HepG2 (cell line): ENCODE measurements around the gene MAST1. TPM values are rescaled to one million over a fixed set of nuclear protein-coding genes. Genes with fewer than 3 reads are reported as not detected.
A peak's percentile ranks its signal among the peaks of the same experiment; 100 is the strongest.

Source experiments
- EEA1 ChIP-seq: sonication (generic); formaldehyde crosslinking; IDR thresholded peaks from 2 replicates; pipeline ENCODE4 v1.5.1; 2020; ENCODE audit warnings: mild to moderate bottlenecking, missing genetic modification reagents, borderline replicate concordance
- ETV6 ChIP-seq: sonication (generic); formaldehyde crosslinking; conservative IDR thresholded peaks from 2 replicates; pipeline ENCODE4 v1.4.0; 2020; ENCODE audit warnings: missing genetic modification reagents
- FOXJ3 ChIP-seq: sonication (generic); formaldehyde crosslinking; IDR thresholded peaks from 2 replicates; pipeline ENCODE4 v1.4.0; 2020; ENCODE audit warnings: missing genetic modification reagents, mild to moderate bottlenecking, borderline replicate concordance
- HNRNPL ChIP-seq: fragments of 200-400 bp; formaldehyde crosslinking; IDR thresholded peaks from 2 replicates; pipeline ENCODE4 v1.6.1; 2017; ENCODE audit warnings: mild to moderate bottlenecking, low read depth, low read length
- IRF2 ChIP-seq: IDR thresholded peaks from 2 replicates; pipeline ENCODE4 v1.6.1; 2018; ENCODE audit warnings: missing genetic modification reagents, missing compliant biosample characterization
- ISL2 ChIP-seq: sonication (generic); formaldehyde crosslinking; IDR thresholded peaks from 2 replicates; pipeline ENCODE4 v1.5.0; 2020; ENCODE audit warnings: missing genetic modification reagents
- KAT2B ChIP-seq: fragments of 150-350 bp; IDR thresholded peaks from 2 replicates; pipeline ENCODE4 v1.6.1; 2014; ENCODE audit warnings: low read depth, low read length, borderline replicate concordance
- MXI1 ChIP-seq: IDR thresholded peaks from 3 replicates; pipeline ENCODE4 v1.6.1; 2012; ENCODE audit warnings: low read depth, low read length, inconsistent platforms, borderline replicate concordance
- SOX6 ChIP-seq, 2 experiments: fragments of 450-650 bp in 1 of 2; sonication (generic) in 1 of 2; formaldehyde crosslinking in 1 of 2; IDR thresholded peaks; 2 replicates each; pipeline versions ENCODE4 v1.4.0 to v1.6.1; 2017 to 2020; ENCODE audit warnings: antibody characterized with exemption in 1 of 2, mild to moderate bottlenecking in 1 of 2, missing genetic modification reagents in 1 of 2
- TEAD3 ChIP-seq: optimal IDR thresholded peaks from 2 replicates; pipeline ENCODE3; 2016; ENCODE audit warnings: borderline replicate concordance
- ZBTB14 ChIP-seq: sonication (generic); formaldehyde crosslinking; IDR thresholded peaks from 2 replicates; pipeline ENCODE4 v1.4.0; 2020; ENCODE audit warnings: missing genetic modification reagents
- ZBTB38 ChIP-seq: sonication (generic); formaldehyde crosslinking; IDR thresholded peaks from 2 replicates; pipeline ENCODE4 v1.5.1; 2020; ENCODE audit warnings: mild to moderate bottlenecking, missing genetic modification reagents
- ZBTB43 ChIP-seq: sonication (generic); formaldehyde crosslinking; conservative IDR thresholded peaks from 2 replicates; pipeline ENCODE4 v1.4.0; 2020; ENCODE audit warnings: missing genetic modification reagents
- ZFAT ChIP-seq: sonication (generic); formaldehyde crosslinking; conservative IDR thresholded peaks from 2 replicates; pipeline ENCODE4 v1.8.1; 2023; ENCODE audit warnings: missing genetic modification reagents, inconsistent platforms
- ZHX2 ChIP-seq, 2 experiments: sonication (generic) in 1 of 2; formaldehyde crosslinking in 1 of 2; IDR thresholded peaks; 2 replicates each; pipeline versions ENCODE4 v1.6.1 to v1.9.0; 2014 to 2022; ENCODE audit warnings: antibody characterized with exemption in 1 of 2, borderline replicate concordance in 1 of 2, inconsistent platforms in 1 of 2, low read depth in 1 of 2, missing genetic modification reagents in 1 of 2
- ZNF343 ChIP-seq: sonication (generic); formaldehyde crosslinking; IDR thresholded peaks from 2 replicates; pipeline ENCODE4 v1.4.0; 2020; ENCODE audit warnings: mild to moderate bottlenecking, missing genetic modification reagents
- ZNF362 ChIP-seq: sonication (generic); formaldehyde crosslinking; IDR thresholded peaks from 2 replicates; pipeline ENCODE4 v1.4.0; 2020; ENCODE audit warnings: missing genetic modification reagents, mild to moderate bottlenecking, borderline replicate concordance
- ZNF496 ChIP-seq: sonication (generic); formaldehyde crosslinking; IDR thresholded peaks from 2 replicates; pipeline ENCODE4 v1.8.1; 2023; ENCODE audit warnings: mild to moderate bottlenecking, moderate library complexity, missing genetic modification reagents; ENCODE audit not compliant: insufficient replicate concordance
- polyA plus RNA-seq, 8 experiments: library from polyadenylated mRNA; depleted of rRNA in 3 of 8; stranded (reverse) in 7 of 8; unstranded in 1 of 8; fragments of >200 nt; fragmentation: Illumina TruSeq in 4 of 8; extraction: Trizol in 4 of 8; gene quantifications; 2 replicates each; pipeline versions ENCODE4 v1.2.1 to v1.2.3, GENCODE V29; 2011 to 2016; ENCODE audit warnings: low read depth in 4 of 8, missing spikeins in 1 of 8, mixed read lengths in 1 of 8; ENCODE audit not compliant: insufficient read depth in 1 of 8
- total RNA-seq, 5 experiments: library from RNA; depleted of rRNA; stranded (reverse); fragments of >200 nt; fragmentation: Illumina TruSeq; extraction: Trizol; gene quantifications; 2 replicates each; pipeline ENCODE4 v1.2.3, GENCODE V29; 2016; ENCODE audit warnings: low read depth in 1 of 5

MAST1 gene
- total and polyA plus RNA-seq, 2 of the 13 experiments (the other 11 are each of a cell fraction or from before 2014, with no cell fraction given) = 0.73 to 4.7 TPM

- peak; percentile 45; the same call in 1 of the 2 replicates for TF ChIP-seq ZHX2 (IDR thresholded peaks at IDR 0.05; ENCODE audit: low read depth)
- no peak for TF ChIP-seq ZHX2 (CRISPR knock-in tag; IDR thresholded peaks at IDR 0.05; ENCODE audit: borderline replicate concordance)
- TF ChIP-seq TEAD3 (CRISPR knock-in tag) = no peak
- TF ChIP-seq ZBTB43 (CRISPR knock-in tag) = peak; percentile 24; the same call in 1 of the 2 replicates
- no peak for TF ChIP-seq SOX6 (IDR thresholded peaks at IDR 0.05)
- peak; percentile 32; the same call in 1 of the 2 replicates for TF ChIP-seq SOX6 (CRISPR knock-in tag; IDR thresholded peaks at IDR 0.05)
- TF ChIP-seq ZFAT (CRISPR knock-in tag) = no peak
- TF ChIP-seq IRF2 (CRISPR knock-in tag) = peak; percentile 76; the same call in 1 of the 2 replicates
- TF ChIP-seq ZBTB14 (CRISPR knock-in tag) = peak; percentile 57; the same call in 1 of the 2 replicates
- peak; percentile 89; the same call in 1 of the 2 replicates for TF ChIP-seq ZNF343 (CRISPR knock-in tag)
- 0 out of 2 replicates have a peak, but pooled peaks have one; percentile 86 for TF ChIP-seq EEA1 (CRISPR knock-in tag)
- TF ChIP-seq KAT2B = no peak
- peak; percentile 52; the same call in 1 of the 3 replicates for TF ChIP-seq MXI1
- peak; percentile 48; the same call in 1 of the 2 replicates for TF ChIP-seq ZNF362 (CRISPR knock-in tag)
- no peak; the same call in 1 of the 2 replicates for TF ChIP-seq ETV6
- no peak for TF ChIP-seq HNRNPL
- peak; percentile 68 for TF ChIP-seq ISL2 (CRISPR knock-in tag)
- no peak for TF ChIP-seq FOXJ3 (CRISPR knock-in tag)
- peak; percentile 69 for TF ChIP-seq ZBTB38 (CRISPR knock-in tag)
- no peak for TF ChIP-seq ZNF496 (CRISPR knock-in tag)
Observed at GRCh38 chr19:12801466-12802266, 36.6 kb upstream of the MAST1 start, which contains the start of the genes PRDX2 and THSD8 (continued).
